Thyroid gland (tissue), 4 donors: ENCODE results near the gene TLCD5.

Experiments used
- POLR2A ChIP-seq, 2 donors: fragments of 450-650 bp; IDR thresholded peaks; one replicate each; pipeline ENCODE4 v1.6.1; 2017; ENCODE audit warnings: antibody characterized with exemption in 2 of 2, mild to moderate bottlenecking in 2 of 2, moderate library complexity in 1 of 2
- TF ChIP-seq, protein P1 (sequence below), 6 experiments: fragments of 200-600 bp in 3 of 6; fragments of 450-650 bp in 3 of 6; sonication (generic) in 3 of 6; IDR thresholded peaks; one replicate each; pipeline ENCODE4 v1.5.1; 2016 to 2019; ENCODE audit warnings: antibody characterized with exemption in 6 of 6, mild to moderate bottlenecking in 2 of 6, inconsistent platforms in 1 of 6, moderate library complexity in 1 of 6

DNA sequence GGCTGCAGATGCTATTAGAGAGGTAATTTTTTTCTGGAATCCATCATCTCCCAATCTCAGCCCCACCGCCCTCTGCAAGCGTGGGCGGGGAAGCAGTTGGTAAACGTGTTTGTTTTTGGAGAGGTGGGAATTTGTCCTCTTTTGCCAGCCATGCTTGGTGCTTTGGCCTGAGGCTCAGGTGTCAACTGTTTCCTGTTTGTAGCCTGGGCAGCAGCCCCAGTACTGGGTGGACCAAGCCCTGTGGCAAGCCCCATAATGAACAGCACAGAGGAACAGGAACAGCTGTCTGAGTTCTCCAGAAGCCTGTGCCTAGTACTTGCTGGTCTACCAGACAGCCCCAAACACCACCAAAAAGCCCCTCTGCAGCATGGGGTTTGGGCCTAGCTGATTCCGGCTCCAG lies 45.6 kb upstream of the TLCD5 start:
- TF ChIP-seq, protein P1, sequence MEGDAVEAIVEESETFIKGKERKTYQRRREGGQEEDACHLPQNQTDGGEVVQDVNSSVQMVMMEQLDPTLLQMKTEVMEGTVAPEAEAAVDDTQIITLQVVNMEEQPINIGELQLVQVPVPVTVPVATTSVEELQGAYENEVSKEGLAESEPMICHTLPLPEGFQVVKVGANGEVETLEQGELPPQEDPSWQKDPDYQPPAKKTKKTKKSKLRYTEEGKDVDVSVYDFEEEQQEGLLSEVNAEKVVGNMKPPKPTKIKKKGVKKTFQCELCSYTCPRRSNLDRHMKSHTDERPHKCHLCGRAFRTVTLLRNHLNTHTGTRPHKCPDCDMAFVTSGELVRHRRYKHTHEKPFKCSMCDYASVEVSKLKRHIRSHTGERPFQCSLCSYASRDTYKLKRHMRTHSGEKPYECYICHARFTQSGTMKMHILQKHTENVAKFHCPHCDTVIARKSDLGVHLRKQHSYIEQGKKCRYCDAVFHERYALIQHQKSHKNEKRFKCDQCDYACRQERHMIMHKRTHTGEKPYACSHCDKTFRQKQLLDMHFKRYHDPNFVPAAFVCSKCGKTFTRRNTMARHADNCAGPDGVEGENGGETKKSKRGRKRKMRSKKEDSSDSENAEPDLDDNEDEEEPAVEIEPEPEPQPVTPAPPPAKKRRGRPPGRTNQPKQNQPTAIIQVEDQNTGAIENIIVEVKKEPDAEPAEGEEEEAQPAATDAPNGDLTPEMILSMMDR (IDR thresholded peaks at IDR 0.05), result no peak
- no peak for TF ChIP-seq POLR2A (IDR thresholded peaks at IDR 0.05)
